ENCODE data around the gene COL28A1.
A peak's percentile ranks its signal among the peaks of the same experiment; 100 is the strongest.
"Not testable (repeated sequence)": the region's sequence is repeated elsewhere in the genome, so short reads cannot be mapped to it uniquely, and the experiment has no call there.

The COL28A1 gene

DNA sequence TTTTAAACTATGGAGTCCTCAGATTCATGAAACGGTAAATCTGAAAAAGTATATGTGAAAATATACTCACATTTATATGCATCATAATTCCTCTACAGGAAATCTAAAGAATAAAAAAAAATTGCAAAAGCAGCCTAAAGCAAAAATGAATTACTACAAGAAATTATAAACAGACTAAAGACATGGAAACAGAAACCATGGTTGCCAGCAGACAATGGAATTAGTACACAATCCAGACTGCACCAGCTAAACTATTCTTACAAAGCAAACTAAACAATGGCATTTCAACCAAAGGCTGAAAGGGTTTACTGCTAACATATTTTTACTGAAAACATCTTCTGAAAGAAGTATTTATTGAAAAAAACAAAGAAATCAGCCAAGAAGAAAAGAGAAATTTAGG, 51.6 kb downstream of the COL28A1 start:
- H3K4me3 ChIP-seq (ENCODE audit: low read depth, low read length): no peak overlapping the region
- no peak for DNase-seq (ENCODE audit: low read depth)

DNA sequence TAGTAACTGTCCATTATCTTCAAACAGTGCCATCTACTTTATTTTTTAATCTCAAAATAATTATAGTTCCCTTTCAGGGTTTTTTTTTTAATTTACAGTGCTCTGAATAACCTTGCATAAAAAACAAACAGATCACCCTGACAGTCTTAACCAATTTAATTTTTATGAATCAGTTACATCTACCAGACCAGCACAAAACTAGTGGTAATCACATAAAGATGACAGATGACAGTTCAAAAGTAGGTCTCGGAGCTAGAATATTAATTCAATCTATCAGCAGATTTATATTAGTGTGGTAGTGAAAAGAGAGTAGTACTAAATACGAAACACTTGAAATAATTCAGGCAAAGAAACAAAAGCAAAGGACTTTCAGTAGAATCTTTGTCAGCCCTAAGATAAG, 53.9 kb downstream of the COL28A1 start:
- H3K4me3 ChIP-seq (ENCODE audit: low read depth, low read length): no peak overlapping the region
- DNase-seq (ENCODE audit: low read depth): no peak

DNA sequence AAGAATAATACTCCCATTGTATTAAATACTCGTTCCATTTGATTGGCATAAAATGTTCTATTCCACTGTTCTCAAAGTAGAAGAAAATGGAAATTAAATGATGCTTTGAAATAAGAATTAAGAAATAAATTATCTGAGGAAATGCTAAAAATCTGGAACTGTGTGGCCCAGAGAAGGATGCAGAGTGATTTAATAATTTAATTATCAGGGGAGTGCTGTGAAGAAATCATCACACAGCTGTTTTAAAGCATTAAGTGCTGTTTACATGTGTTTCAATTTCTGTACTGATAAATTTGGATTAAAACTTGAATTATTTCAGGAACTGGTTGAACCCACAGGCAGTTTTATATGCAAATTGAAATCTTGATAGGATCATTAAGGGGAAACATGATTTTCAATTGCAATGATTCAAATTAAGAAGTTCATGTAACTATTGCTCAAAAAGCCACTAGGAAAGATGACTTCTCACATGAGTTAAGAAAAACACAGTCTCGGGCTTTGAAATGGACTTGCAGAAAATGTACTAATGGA, 56.3 kb downstream of the COL28A1 start:
- no peak overlapping the region for H3K4me3 ChIP-seq (ENCODE audit: low read depth, low read length)
- no peak for DNase-seq (ENCODE audit: low read depth)

DNA sequence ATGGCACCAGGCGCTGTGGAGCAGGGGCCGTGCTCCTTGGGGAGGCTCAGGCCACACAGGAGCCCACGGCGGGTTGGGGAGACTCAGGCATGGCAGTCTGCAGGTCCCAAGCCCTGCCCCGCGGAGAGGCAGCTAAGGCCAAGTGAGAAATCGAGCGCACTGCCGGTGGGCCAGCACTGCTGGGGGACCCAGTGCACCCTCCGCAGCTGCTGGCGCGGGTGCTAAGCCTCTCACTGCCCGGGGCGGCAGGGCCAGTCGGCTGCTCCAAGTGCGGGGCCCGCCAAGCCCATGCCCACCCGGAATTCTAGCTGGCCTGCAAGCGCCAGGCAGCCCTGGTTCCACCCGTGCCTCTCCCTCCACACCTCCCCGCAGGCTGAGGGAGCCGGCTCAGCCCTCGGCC, 57.1 kb downstream of the COL28A1 start:
- DNase-seq (ENCODE audit: low read depth): no peak

DNA sequence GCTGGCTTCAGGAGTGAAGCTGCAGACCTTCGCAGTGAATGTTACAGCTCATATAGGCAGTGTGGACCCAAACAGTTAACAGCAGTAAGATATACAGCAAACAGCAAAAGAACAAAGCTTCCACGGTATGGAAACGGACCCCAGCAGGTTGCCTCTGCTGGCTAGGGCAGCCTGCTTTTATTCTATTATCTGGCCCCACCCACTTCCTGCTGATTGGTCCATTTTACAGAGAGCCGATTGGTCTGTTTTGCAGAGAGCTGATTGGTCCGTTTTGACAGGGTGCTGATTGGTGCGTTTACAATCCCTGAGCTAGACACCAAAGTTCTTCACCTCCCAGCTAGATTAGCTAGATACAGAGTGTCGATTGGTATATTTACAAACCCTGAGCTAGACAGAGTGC, 58.0 kb downstream of the COL28A1 start:
- not testable (repeated sequence) for H3K4me3 ChIP-seq (ENCODE audit: low read depth, low read length)

More for the DNA sequence above, 57.1 kb downstream of the COL28A1 start:
- no peak overlapping the region for H3K4me3 ChIP-seq (ENCODE audit: low read depth, low read length)

DNA sequence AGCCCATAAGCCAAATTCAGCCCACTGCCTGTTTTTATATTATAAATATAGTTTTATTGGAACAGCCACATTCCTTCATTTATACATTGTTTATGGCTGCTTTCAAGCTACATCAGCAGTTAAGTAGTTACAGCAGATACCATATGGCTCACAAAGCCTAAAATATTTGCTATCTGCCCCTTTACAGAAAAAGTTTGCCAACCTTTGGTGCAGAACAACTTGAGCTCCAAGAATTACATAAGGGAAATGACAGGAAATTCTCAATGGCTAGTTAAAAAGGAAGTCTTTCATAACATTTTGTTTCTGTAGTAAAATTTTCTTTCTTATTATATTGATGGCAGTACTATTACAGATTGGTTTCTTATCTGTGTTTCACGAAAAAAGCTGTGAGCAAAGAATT, 59.3 kb downstream of the COL28A1 start:
- no peak for DNase-seq (ENCODE audit: low read depth)
- no peak overlapping the region for H3K4me3 ChIP-seq (ENCODE audit: low read depth, low read length)

More for the DNA sequence above, 58.0 kb downstream of the COL28A1 start:
- not testable (repeated sequence) for DNase-seq (ENCODE audit: low read depth)

DNA sequence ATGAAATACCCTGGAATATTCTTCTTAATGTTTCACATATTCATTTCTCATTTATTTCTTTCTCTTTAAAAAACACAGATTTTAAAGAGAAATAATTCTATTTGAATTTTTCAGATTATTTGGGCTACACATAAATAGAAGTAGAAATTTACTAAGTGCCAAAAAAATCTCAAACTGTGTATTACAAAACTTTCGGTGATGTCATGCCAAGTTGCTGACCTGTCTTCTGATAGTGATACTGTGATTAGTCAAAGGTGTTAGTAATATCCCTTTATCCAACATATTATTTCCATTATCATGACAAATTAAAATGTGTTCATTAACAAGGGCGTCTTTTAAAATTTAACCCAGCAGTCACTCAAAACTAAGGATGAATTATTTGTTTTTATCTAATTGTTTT, 60.1 kb downstream of the COL28A1 start:
- DNase-seq (ENCODE audit: low read depth): no peak
- H3K4me3 ChIP-seq (ENCODE audit: low read depth, low read length): no peak overlapping the region

DNA sequence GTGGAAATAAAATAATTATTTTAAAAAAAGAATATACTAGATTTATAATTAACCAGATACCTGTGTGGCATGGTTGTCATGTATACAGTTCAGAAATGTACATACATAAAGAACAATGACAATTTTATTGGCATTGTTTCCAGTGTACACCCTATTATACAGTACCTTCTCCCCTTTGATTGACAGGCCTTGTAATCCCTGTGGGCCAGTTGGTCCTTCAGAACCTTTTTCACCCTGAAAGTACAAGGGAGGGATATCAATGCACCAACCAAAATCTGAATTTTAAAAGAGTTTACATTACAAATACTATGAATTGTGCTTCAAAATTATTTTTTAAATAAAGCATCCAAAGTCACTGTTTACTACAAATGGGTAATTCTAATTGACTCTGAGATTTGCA, 61.2 kb downstream of the COL28A1 start:
- no peak overlapping the region for H3K4me3 ChIP-seq (ENCODE audit: low read depth, low read length)
- DNase-seq (ENCODE audit: low read depth): no peak

GRCh38 chr7:7464991-7465765, 70.5 kb downstream of the COL28A1 start:
- not testable (repeated sequence) for H3K4me3 ChIP-seq (ENCODE audit: low read depth, low read length); DNase-seq (ENCODE audit: low read depth)

- no peak for DNase-seq (ENCODE audit: low read depth)
- no peak overlapping the region for H3K4me3 ChIP-seq (ENCODE audit: low read depth, low read length)
Observed at GRCh38 chr7:7454000-7454399, 81.7 kb downstream of the COL28A1 start.

GRCh38 chr7:7452652-7453051, 83.0 kb downstream of the COL28A1 start:
- H3K4me3 ChIP-seq (ENCODE audit: low read depth, low read length): no peak overlapping the region
- DNase-seq (ENCODE audit: low read depth): no peak

- DNase-seq (ENCODE audit: low read depth): no peak
- H3K4me3 ChIP-seq (ENCODE audit: low read depth, low read length): no peak overlapping the region
Observed at GRCh38 chr7:7452119-7452518, 83.6 kb downstream of the COL28A1 start.

- no peak for DNase-seq (ENCODE audit: low read depth)
- no peak overlapping the region for H3K4me3 ChIP-seq (ENCODE audit: low read depth, low read length)
Observed at GRCh38 chr7:7449055-7449454, 86.6 kb downstream of the COL28A1 start.

GRCh38 chr7:7446616-7447015, 89.1 kb downstream of the COL28A1 start:
- no peak for DNase-seq (ENCODE audit: low read depth)

DNA sequence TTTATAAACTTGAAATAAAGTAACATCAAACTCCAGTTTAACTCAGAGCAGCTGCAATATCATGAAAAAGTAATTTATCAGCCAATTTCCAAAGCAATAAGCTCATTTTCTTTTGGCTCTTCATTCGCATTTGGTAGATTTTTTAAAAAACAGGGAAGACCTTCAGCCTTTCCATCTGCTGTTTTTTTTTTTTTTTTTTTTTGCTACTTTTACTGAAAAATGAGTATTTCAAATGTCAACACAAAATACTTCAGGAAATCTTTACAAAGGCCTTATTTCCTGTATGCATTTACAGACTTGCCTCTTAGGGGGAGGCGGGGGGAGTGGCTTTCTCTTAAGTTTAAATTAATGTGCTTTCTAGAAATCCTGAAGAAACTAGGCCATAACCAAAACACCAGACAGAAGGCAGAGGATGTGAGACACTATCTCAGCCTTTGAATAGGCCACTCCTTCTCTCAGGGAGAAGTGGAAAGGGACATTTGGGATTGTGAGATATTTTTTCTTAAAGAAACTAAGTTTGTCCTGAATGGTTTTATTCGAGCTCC, 91.8 kb downstream of the COL28A1 start:
- DNase-seq (ENCODE audit: low read depth): no peak
- H3K4me3 ChIP-seq (ENCODE audit: low read depth, low read length): no peak overlapping the region

More at GRCh38 chr7:7446616-7447015, 89.1 kb downstream of the COL28A1 start:
- H3K4me3 ChIP-seq (ENCODE audit: low read depth, low read length): no peak overlapping the region

GRCh38 chr7:7439564-7439963, 96.1 kb downstream of the COL28A1 start:
- H3K4me3 ChIP-seq (ENCODE audit: low read depth, low read length): no peak overlapping the region
- no peak for DNase-seq (ENCODE audit: low read depth)

DNA sequence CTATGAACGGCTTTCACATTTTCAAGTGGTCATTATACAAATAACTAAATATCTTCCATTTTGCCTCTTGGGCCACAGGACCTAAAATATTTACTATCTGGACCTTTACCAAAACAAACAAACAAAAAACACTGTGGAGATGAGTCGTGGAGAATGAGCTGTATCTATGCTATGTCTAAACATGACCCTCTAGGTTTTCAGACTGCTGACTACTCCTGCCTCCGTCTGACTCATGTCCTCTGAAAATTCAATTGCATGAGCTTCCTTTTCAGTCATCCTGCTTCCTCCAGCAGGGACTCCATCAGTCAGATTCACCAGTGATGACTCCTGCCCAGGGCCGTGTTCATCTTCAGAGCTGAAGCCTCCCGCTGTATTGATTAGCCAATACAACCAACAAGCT, 96.8 kb downstream of the COL28A1 start:
- H3K4me3 ChIP-seq (ENCODE audit: low read depth, low read length): no peak overlapping the region
- peak; percentile 99 for DNase-seq (ENCODE audit: low read depth)

DNA sequence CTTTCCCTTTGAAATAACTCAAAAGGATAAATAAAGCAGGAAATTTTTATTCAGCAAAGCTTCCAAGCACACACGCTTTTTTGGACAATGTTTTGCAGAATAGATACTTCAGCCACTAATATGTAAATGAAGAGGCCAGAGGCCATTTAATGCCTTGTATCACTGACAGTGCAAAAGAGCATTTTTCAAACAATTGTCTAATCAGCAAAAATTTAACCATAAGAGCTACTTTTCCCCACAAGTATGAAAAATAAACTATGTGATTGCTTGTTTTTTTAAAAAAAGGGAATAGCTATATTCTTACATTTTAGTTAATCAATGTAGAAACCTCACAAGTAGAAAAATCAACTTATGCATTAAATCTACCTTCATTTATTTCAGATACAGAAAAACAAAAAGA, 99.7 kb downstream of the COL28A1 start:
- DNase-seq (ENCODE audit: low read depth): no peak
- no peak overlapping the region for H3K4me3 ChIP-seq (ENCODE audit: low read depth, low read length)

DNA sequence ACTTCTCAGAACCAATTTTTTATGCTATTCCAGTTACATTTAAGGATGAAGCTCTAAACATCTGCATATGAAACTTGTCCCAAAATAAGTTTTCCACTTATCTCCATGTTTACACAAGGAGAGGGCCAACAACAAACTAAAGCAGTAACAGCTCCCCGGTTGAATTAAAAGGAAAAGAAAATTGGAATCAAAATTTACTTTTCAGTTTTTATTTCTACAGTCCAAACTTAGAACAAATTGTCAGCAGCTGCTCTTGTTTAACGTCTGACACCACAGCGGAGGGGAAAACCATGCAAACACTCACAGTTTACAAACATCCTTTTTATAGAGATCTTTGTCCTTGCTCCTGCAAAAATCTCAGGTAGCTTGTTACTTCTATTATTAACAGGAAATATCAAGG, 101.3 kb downstream of the COL28A1 start:
- no peak overlapping the region for H3K4me3 ChIP-seq (ENCODE audit: low read depth, low read length)
- DNase-seq (ENCODE audit: low read depth): no peak

DNA sequence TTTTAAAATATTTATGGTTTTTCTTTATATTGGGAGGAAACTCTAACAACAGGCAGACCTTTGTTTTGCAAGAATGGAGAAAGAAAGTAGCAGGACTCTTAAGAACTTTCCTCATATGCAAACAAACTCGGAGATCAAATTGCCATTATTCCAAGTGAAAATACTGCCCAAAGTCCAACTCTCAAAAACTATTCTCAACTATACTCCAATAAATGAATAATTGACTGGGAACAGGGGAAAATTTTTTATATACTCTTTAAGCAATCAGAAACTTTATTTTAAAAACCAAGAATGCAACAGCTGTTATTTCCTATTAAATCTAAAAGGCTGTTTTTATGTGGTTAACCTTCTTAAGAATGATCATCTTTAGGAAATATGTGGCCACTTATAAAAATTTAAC, 101.9 kb downstream of the COL28A1 start:
- DNase-seq (ENCODE audit: low read depth): no peak
- no peak overlapping the region for H3K4me3 ChIP-seq (ENCODE audit: low read depth, low read length)

DNA sequence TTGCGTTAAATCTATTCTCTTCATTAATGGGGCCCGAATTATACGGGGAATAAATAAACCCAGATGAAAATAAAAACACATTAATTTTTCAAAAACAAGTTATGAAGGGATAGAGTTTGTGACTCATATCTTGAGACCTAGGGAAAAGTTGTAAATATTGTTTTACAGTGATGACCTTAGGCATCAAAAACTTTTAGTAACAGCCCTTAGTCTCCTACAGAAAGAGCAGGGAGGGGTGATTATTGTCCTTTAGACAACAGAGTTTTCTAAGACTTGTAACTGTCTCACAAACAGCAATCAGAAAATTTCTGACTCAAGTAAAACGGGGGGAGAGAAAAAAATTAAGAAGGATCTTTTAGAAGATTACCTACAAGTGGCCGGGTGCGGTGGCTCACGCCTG, 102.7 kb downstream of the COL28A1 start:
- no peak for DNase-seq (ENCODE audit: low read depth)
- H3K4me3 ChIP-seq (ENCODE audit: low read depth, low read length): no peak overlapping the region

Measured in skeletal muscle cell (primary cell).